ENCODE data around the gene CACFD1.
A peak's percentile ranks its signal among the peaks of the same experiment; 100 is the strongest.
"Not testable (repeated sequence)": the region's sequence is repeated elsewhere in the genome, so short reads cannot be mapped to it uniquely, and the experiment has no call there.

The CACFD1 gene

GRCh38 chr9:133441571-133441970 is 18.2 kb upstream of the CACFD1 start:
- no peak for DNase-seq

- DNase-seq: no peak
Measured at GRCh38 chr9:133443248-133443647, 16.5 kb upstream of the CACFD1 start.

- no peak for DNase-seq
Measured at GRCh38 chr9:133443982-133444381, 15.8 kb upstream of the CACFD1 start.

- DNase-seq: no peak
Measured at GRCh38 chr9:133445293-133445969, 14.3 kb upstream of the CACFD1 start.

- no peak for DNase-seq
Measured at GRCh38 chr9:133448487-133448972, 11.2 kb upstream of the CACFD1 start.

- DNase-seq: no peak
Measured at GRCh38 chr9:133449760-133450159, 10.0 kb upstream of the CACFD1 start.

- not testable (repeated sequence) for DNase-seq
Measured at GRCh38 chr9:133451865-133452264, 7.9 kb upstream of the CACFD1 start.

- no peak for DNase-seq
Measured at GRCh38 chr9:133452562-133452961, 7.2 kb upstream of the CACFD1 start.

- no peak for DNase-seq
Measured at GRCh38 chr9:133453651-133454050, 6.1 kb upstream of the CACFD1 start.

- DNase-seq: no peak
Measured at GRCh38 chr9:133454325-133454724, 5.5 kb upstream of the CACFD1 start.

- no peak for DNase-seq
Measured at GRCh38 chr9:133454943-133455673, 4.7 kb upstream of the CACFD1 start.

GRCh38 chr9:133455936-133456335 is 3.8 kb upstream of the CACFD1 start:
- no peak for DNase-seq

GRCh38 chr9:133456409-133456808 is 3.4 kb upstream of the CACFD1 start:
- DNase-seq: no peak

GRCh38 chr9:133457233-133457632 is 2.5 kb upstream of the CACFD1 start:
- DNase-seq: no peak

GRCh38 chr9:133457748-133458147 is 2.0 kb upstream of the CACFD1 start:
- no peak for DNase-seq

- DNase-seq: no peak
Measured at GRCh38 chr9:133458643-133459312, 1.0 kb upstream of the CACFD1 start.

- DNase-seq: peak; percentile 71
Measured at GRCh38 chr9:133460405-133461175, 812 bp downstream of the CACFD1 start.

GRCh38 chr9:133461975-133462374 is 2.2 kb downstream of the CACFD1 start:
- DNase-seq: no peak

GRCh38 chr9:133463234-133463863 is 3.6 kb downstream of the CACFD1 start:
- DNase-seq: no peak

- DNase-seq: no peak
Measured at GRCh38 chr9:133463864-133464615, 4.3 kb downstream of the CACFD1 start.

- DNase-seq: no peak
Measured at GRCh38 chr9:133464638-133465037, 4.9 kb downstream of the CACFD1 start.

- DNase-seq: no peak
Measured at GRCh38 chr9:133465984-133466383, 6.2 kb downstream of the CACFD1 start.
